HL-60 (cell line): ENCODE results near the gene LZTFL1.

Experiments used
- DNase-seq, 2 experiments: peaks; one replicate each; pipeline ENCODE4 v3.0.0-alpha.2; 2010 to 2020; ENCODE audit warnings: low read depth in 1 of 2, low spot score in 1 of 2
- H3K27ac ChIP-seq: fragments of 250-450 bp; sonication (Bioruptor Pico); replicated peaks from 2 replicates; pipeline ENCODE4 v1.5.1; 2020; ENCODE audit warnings: mild to moderate bottlenecking, moderate library complexity
- H3K27me3 ChIP-seq: fragments of 250-450 bp; sonication (Bioruptor Pico); 2 replicates; pipeline ENCODE4 v1.5.1; 2021; ENCODE audit warnings: mild to moderate bottlenecking, moderate library complexity; ENCODE audit not compliant: insufficient read depth, poor library complexity, severe bottlenecking
- H3K4me3 ChIP-seq: replicated peaks from 2 replicates; pipeline ENCODE4 v1.5.1; 2011; ENCODE audit warnings: mild to moderate bottlenecking, control low read depth, low read length; ENCODE audit not compliant: insufficient read depth
- CTCF ChIP-seq: IDR thresholded peaks from one replicate; pipeline ENCODE4 v1.5.1; 2011; ENCODE audit warnings: low read length, control low read depth, inconsistent platforms; ENCODE audit not compliant: insufficient read depth
- GABPA ChIP-seq: IDR thresholded peaks from 2 replicates; pipeline ENCODE4 v1.6.1; 2012; ENCODE audit warnings: low read depth
- POLR2AphosphoS5 ChIP-seq: IDR thresholded peaks from 2 replicates; pipeline ENCODE4 v1.6.1; 2012; ENCODE audit warnings: low read depth
- REST ChIP-seq: IDR thresholded peaks from 2 replicates; pipeline ENCODE4 v1.6.1; 2012; ENCODE audit warnings: low read depth; ENCODE audit not compliant: insufficient replicate concordance
- SPI1 ChIP-seq: IDR thresholded peaks from 2 replicates; pipeline ENCODE4 v1.6.1; 2012; ENCODE audit warnings: low read depth, mild to moderate bottlenecking, borderline replicate concordance

Gene LZTFL1

GRCh38 chr3:45774581-45775521 is 67.1 kb downstream of the LZTFL1 start:
- DNase-seq, result no peak
- Histone ChIP-seq H3K27ac (no peak overlapping the region), H3K4me3 (no peak overlapping the region), H3K27me3 (peaks cover 5% of the 10 kb centered on the region)
- TF ChIP-seq POLR2AphosphoS5, result no peak
- TF ChIP-seq CTCF, result no peak
- no peak for TF ChIP-seq SPI1
- TF ChIP-seq GABPA, result no peak
- TF ChIP-seq REST, result no peak

GRCh38 chr3:45773714-45774449 is 68.0 kb downstream of the LZTFL1 start:
- no peak for DNase-seq

More at GRCh38 chr3:45773714-45774449, 68.0 kb downstream of the LZTFL1 start:
- Histone ChIP-seq H3K27ac (no peak overlapping the region), H3K27me3 (peaks cover 5% of the 10 kb centered on the region), H3K4me3 (no peak overlapping the region)
- no peak for TF ChIP-seq REST
- no peak for TF ChIP-seq SPI1
- no peak for TF ChIP-seq GABPA
- TF ChIP-seq CTCF, result no peak
- TF ChIP-seq POLR2AphosphoS5, result no peak
